H1 (cell line): ENCODE measurements around the gene ADM2. TPM values are rescaled to one million over a fixed set of nuclear protein-coding genes. Genes with fewer than 3 reads are reported as not detected.

Experiments used
- CTCF ChIA-PET: fragments of 300-600 bp; sonication (Branson Sonifier 250); formaldehyde crosslinking; loops from one replicate; lab custom pipeline; 2021; ENCODE audit not compliant: partially characterized antibody; lab: Charles Lee
- POLR2A ChIA-PET: fragments of 300-600 bp; sonication (Branson Sonifier 250); formaldehyde crosslinking; loops from one replicate; lab custom pipeline; 2021; ENCODE audit warnings: inconsistent platforms; ENCODE audit not compliant: partially characterized antibody; lab: Charles Lee
- DNase-seq, 2 experiments: peaks; one replicate each; pipeline versions ENCODE4 v3.0.0 to v3.0.0-alpha.2; 2010 to 2022; ENCODE audit warnings: low spot score in 2 of 2, low read depth in 1 of 2, mixed read lengths in 1 of 2
- FAIRE-seq: peaks from 2 replicates; lab custom pipeline; 2011; peaks lifted over from hg19 to GRCh38; lab: Jason Lieb, UNC
- H2AFZ ChIP-seq: 2 replicates; pipeline ENCODE4 v1.8.1; 2012; ENCODE audit warnings: low read length, inconsistent platforms
- H2AK5ac ChIP-seq: 2 replicates; pipeline ENCODE4 v1.6.1; 2013; ENCODE audit warnings: low read depth, low read length
- H2BK120ac ChIP-seq: replicated peaks from 2 replicates; pipeline ENCODE3; 2013; ENCODE audit warnings: low read depth, low read length, inconsistent platforms
- H2BK12ac ChIP-seq: 2 replicates; pipeline ENCODE4 v1.6.1; 2013; ENCODE audit warnings: low read depth, low read length
- H2BK15ac ChIP-seq: 2 replicates; pipeline ENCODE4 v1.6.1; 2013; ENCODE audit warnings: low read length
- H2BK20ac ChIP-seq: 2 replicates; pipeline ENCODE4 v1.6.1; 2013; ENCODE audit warnings: low read length
- H2BK5ac ChIP-seq: 2 replicates; pipeline ENCODE4 v1.6.1; 2013; ENCODE audit warnings: low read depth, low read length
- H3K14ac ChIP-seq: 2 replicates; pipeline ENCODE4 v1.6.1; 2013; ENCODE audit warnings: inconsistent platforms; ENCODE audit not compliant: insufficient read length
- H3K18ac ChIP-seq: 2 replicates; pipeline ENCODE4 v1.6.1; 2013; ENCODE audit warnings: low read length; ENCODE audit errors: extremely low read depth
- H3K23ac ChIP-seq: 2 replicates; pipeline ENCODE4 v1.6.1; 2013; ENCODE audit warnings: inconsistent platforms; ENCODE audit not compliant: insufficient read length
- H3K23me2 ChIP-seq: 2 replicates; pipeline ENCODE4 v1.6.1; 2013; ENCODE audit warnings: low read depth, low read length
- H3K27ac ChIP-seq: 2 replicates; pipeline ENCODE4 v1.6.1; 2011; ENCODE audit warnings: low read depth, low read length, inconsistent platforms
- H3K27me3 ChIP-seq, 4 experiments: replicated peaks in 1 of 4; 1 replicate in 1 of 4; 2 replicates in 3 of 4; pipeline versions ENCODE4 v1.6.1 to v1.8.1; 2011 to 2013; ENCODE audit warnings: low read length in 3 of 4, mild to moderate bottlenecking in 3 of 4, inconsistent platforms in 2 of 4, mixed read lengths in 2 of 4, moderate library complexity in 1 of 4; ENCODE audit not compliant: control insufficient read depth in 3 of 4, insufficient read depth in 3 of 4; ENCODE audit errors: extremely low read depth in 1 of 4
- H3K36me3 ChIP-seq, 4 experiments: 2 replicates each; pipeline versions ENCODE4 v1.6.1 to v1.8.1; 2011 to 2013; ENCODE audit warnings: mild to moderate bottlenecking in 4 of 4, low read length in 3 of 4, moderate library complexity in 2 of 4, control low read depth in 1 of 4, inconsistent platforms in 1 of 4; ENCODE audit not compliant: insufficient read depth in 4 of 4, control insufficient read depth in 2 of 4
- H3K4ac ChIP-seq: replicated peaks from 2 replicates; pipeline ENCODE3; 2013; ENCODE audit warnings: low read length, low read depth, mixed read lengths, inconsistent platforms; ENCODE audit not compliant: insufficient read length
- H3K4me1 ChIP-seq, 4 experiments: replicated peaks in 1 of 4; 1 replicate in 1 of 4; 2 replicates in 3 of 4; pipeline versions ENCODE4 v1.6.1 to v1.8.1; 2011 to 2013; ENCODE audit warnings: low read length in 3 of 4, inconsistent platforms in 2 of 4, mixed read lengths in 1 of 4; ENCODE audit not compliant: insufficient read depth in 4 of 4, control insufficient read depth in 3 of 4
- H3K4me2 ChIP-seq, 2 experiments: 2 replicates each; pipeline versions ENCODE4 v1.6.1 to v1.8.1; 2011 to 2013; ENCODE audit warnings: low read depth in 2 of 2, low read length in 2 of 2, control low read depth in 1 of 2, inconsistent platforms in 1 of 2, mild to moderate bottlenecking in 1 of 2; ENCODE audit not compliant: insufficient read depth in 1 of 2
- H3K4me3 ChIP-seq, 4 experiments: fragments of 200-600, 300-600 bp in 1 of 4; sonication (generic), shearing (Covaris generic), sonication (Bioruptor Twin) in 1 of 4; 2 replicates each; pipeline versions ENCODE4 v1.5.1 to v1.8.1; 2011 to 2016; ENCODE audit warnings: low read length in 4 of 4, low read depth in 3 of 4, control low read depth in 2 of 4, inconsistent platforms in 2 of 4, mild to moderate bottlenecking in 2 of 4, mixed read lengths in 1 of 4, moderate library complexity in 1 of 4; ENCODE audit not compliant: insufficient read depth in 2 of 4; ENCODE audit errors: extremely low read depth in 1 of 4
- H3K56ac ChIP-seq: replicated peaks from 2 replicates; pipeline ENCODE3; 2013; ENCODE audit warnings: low read depth, mild to moderate bottlenecking, mixed read lengths, low read length, inconsistent platforms; ENCODE audit not compliant: insufficient read length
- H3K79me1 ChIP-seq: 2 replicates; pipeline ENCODE4 v1.6.1; 2013; ENCODE audit warnings: low read depth, low read length, control low read depth
- H3K79me2 ChIP-seq, 2 experiments: 2 replicates each; pipeline versions ENCODE4 v1.6.1 to v1.8.1; 2012 to 2013; ENCODE audit warnings: low read length in 2 of 2, mild to moderate bottlenecking in 2 of 2, inconsistent platforms in 1 of 2; ENCODE audit not compliant: insufficient read depth in 2 of 2, control insufficient read depth in 1 of 2
- H3K9ac ChIP-seq, 4 experiments: replicated peaks in 1 of 4; 1 replicate in 1 of 4; 2 replicates in 3 of 4; pipeline versions ENCODE4 v1.6.1 to v1.8.1; 2011 to 2013; ENCODE audit warnings: low read depth in 3 of 4, low read length in 3 of 4, control low read depth in 2 of 4, mild to moderate bottlenecking in 2 of 4, moderate library complexity in 2 of 4, inconsistent platforms in 1 of 4; ENCODE audit errors: extremely low read depth in 1 of 4
- H3K9me3 ChIP-seq, 2 experiments: 2 replicates each; pipeline versions ENCODE4 v1.6.1 to v1.8.1; 2012 to 2013; ENCODE audit warnings: mild to moderate bottlenecking in 2 of 2, moderate library complexity in 2 of 2, control low read depth in 1 of 2, inconsistent platforms in 1 of 2, low read depth in 1 of 2, low read length in 1 of 2, mixed read lengths in 1 of 2; ENCODE audit not compliant: insufficient read depth in 2 of 2
- H4K20me1 ChIP-seq, 2 experiments: replicated peaks in 1 of 2; 2 replicates each; pipeline versions ENCODE3 to v1.8.1; 2011 to 2013; ENCODE audit warnings: inconsistent platforms in 2 of 2, low read length in 2 of 2, mild to moderate bottlenecking in 1 of 2; ENCODE audit not compliant: insufficient read depth in 2 of 2, control insufficient read depth in 1 of 2
- H4K5ac ChIP-seq: 2 replicates; pipeline ENCODE4 v1.6.1; 2013; ENCODE audit warnings: low read length, low read depth, mixed read lengths, inconsistent platforms; ENCODE audit not compliant: insufficient read length
- H4K8ac ChIP-seq: 2 replicates; pipeline ENCODE4 v1.8.0; 2013; ENCODE audit warnings: mild to moderate bottlenecking, moderate library complexity, low read length, inconsistent platforms; ENCODE audit not compliant: insufficient read depth; ENCODE audit errors: extremely low read depth
- H4K91ac ChIP-seq: replicated peaks from 2 replicates; pipeline ENCODE3; 2013; ENCODE audit warnings: low read length, mixed read lengths, inconsistent platforms; ENCODE audit not compliant: insufficient read length
- E2F6 ChIP-seq: IDR thresholded peaks from 2 replicates; pipeline ENCODE4 v1.6.1; 2012; ENCODE audit warnings: inconsistent platforms
- KDM1A ChIP-seq: fragments of 200-600, 300-600 bp; sonication (generic); IDR thresholded peaks from 2 replicates; pipeline ENCODE4 v1.7.1; 2016; ENCODE audit warnings: mild to moderate bottlenecking, low read length, borderline replicate concordance
- MAX ChIP-seq: IDR thresholded peaks from 2 replicates; pipeline ENCODE4 v1.6.1; 2012; ENCODE audit warnings: inconsistent platforms
- WGBS, 2 experiments: shearing (Covaris generic) in 1 of 2; methylation state at CpG; one replicate each; pipeline versions ENCODE4 v1.1.6 to v1.1.7; 2013 to 2015; ENCODE audit warnings: low lambda C conversion rate in 2 of 2, mixed read lengths in 2 of 2, inconsistent platforms in 1 of 2, low coverage in 1 of 2, missing lambda C conversion rate in 1 of 2; ENCODE audit not compliant: insufficient replicate concordance in 2 of 2, insufficient coverage in 1 of 2, insufficient read length in 1 of 2; ENCODE audit errors: extremely low coverage in 1 of 2, missing lambda C conversion rate in 1 of 2; 5-methylcytosine and 5-hydroxymethylcytosine counted together
- polyA plus RNA-seq, 7 experiments: library from polyadenylated mRNA; depleted of rRNA in 3 of 7; stranded (reverse) in 5 of 7; unstranded in 2 of 7; fragments of >200 nt in 5 of 7; fragments of 200-250 nt in 2 of 7; gene quantifications; 1 replicate in 5 of 7; 2 replicates in 1 of 7; 4 replicates in 1 of 7; pipeline versions ENCODE4 v1.2.1 to v1.2.3, GENCODE V29; 2011 to 2013; ENCODE audit warnings: missing spikeins in 2 of 7, mixed read lengths in 2 of 7
- total RNA-seq: library from RNA; stranded (reverse); fragmentation: NEBNext Ultra II Directional; extraction: Animal tissue kit (Norgen Biotek cat#: 25700); gene quantifications from 2 replicates; pipeline ENCODE4 v1.2.1, GENCODE V29; 2021

The ADM2 gene
- total and polyA plus RNA-seq, 2 of the 8 experiments (the other 6 are each of a cell fraction or from before 2014, with no cell fraction given) = 3.3 to 7.5 TPM

DNA sequence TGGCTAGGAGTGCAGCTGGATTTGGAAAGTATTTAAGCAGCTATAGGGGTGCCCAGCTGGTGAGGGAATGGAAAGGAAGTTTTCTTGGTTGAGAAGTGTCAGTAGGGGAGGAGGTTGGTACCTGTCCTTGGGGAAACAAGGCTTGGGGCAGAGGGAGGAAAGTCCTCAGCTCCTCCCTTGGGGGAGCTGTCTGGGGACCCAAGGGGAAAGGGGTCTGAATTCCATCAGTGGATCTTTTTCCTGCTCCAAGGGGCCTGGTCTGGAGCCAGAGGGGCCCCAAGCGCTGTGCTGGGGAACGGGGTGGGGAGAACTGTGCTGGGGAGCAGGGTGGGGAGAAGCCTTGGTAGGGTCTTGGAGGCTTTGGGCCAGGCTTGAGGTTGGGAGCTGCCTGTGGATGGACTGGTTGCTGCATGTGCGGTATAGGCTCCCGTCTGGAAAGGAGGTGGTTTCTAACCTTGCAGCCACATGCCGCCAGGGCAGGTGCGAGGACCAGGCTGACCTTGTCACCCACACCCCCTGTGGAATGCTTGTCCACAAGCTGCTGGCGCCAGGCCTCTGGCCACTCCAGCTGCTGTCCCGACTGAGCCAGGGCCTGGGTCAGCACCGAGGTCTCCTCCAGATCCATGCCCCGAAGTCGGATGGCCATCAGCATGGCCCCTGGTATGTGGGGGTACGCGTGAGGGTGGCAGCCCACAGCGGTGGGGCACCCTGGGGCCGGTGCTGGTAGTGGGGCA lies 47.5 kb downstream of the ADM2 start:
- no peak overlapping the region for H3K4me3 ChIP-seq
- H3K79me2 ChIP-seq = no peaks in the 10 kb centered on the region
- no peak overlapping the region for H4K5ac ChIP-seq
- ChIA-PET POLR2A (interaction anchor here (1.0 to 1.5 kb wide), 3 partner anchors 11 to 25 kb away, joined by 3 to 7 read pairs (median 3); partner anchors contain the start of genes LMF2 and NCAPH2), CTCF (interaction anchor here (1.0 to 1.3 kb wide), 2 partner anchors 10 to 76 kb away, joined by 3 read pairs; no protein-coding TSS in a partner anchor)
- DNase-seq = peak in 1 of 2 experiments; percentile 59
- H2AFZ ChIP-seq = no peak overlapping the region
- peak; percentile 70 for TF ChIP-seq E2F6
- TF ChIP-seq KDM1A = no peak
- TF ChIP-seq MAX = peak; percentile 85
- no peak overlapping the region for H2BK15ac ChIP-seq
- no peak overlapping the region for H3K23ac ChIP-seq
- H3K9ac ChIP-seq = no peak overlapping the region
- H3K23me2 ChIP-seq = peaks cover 34% of the 10 kb centered on the region; the same call in 1 of the 2 replicates
- H3K4ac ChIP-seq = no peak overlapping the region
- 78% methylated on average over 15 of the region's 15 CpGs; no CpG with 5 or more reads in 1 of the 2 experiments for WGBS, 2 experiments
- peaks cover 0 to 26% (median 12%) of the 10 kb centered on the region in 4 experiments; a peak in 5 of 7 replicates for H3K4me1 ChIP-seq
- no peak overlapping the region for H3K14ac ChIP-seq
- H4K20me1 ChIP-seq = peaks cover 5 to 22% of the 10 kb centered on the region in 2 experiments
- no peak overlapping the region for H3K56ac ChIP-seq
- no peak for FAIRE-seq
- H2BK12ac ChIP-seq = no peak overlapping the region; the same call in 1 of the 2 replicates
- no peak overlapping the region; the same call in 1 of the 2 replicates for H2AK5ac ChIP-seq
- no peaks in the 10 kb centered on the region for H3K9me3 ChIP-seq
- H3K18ac ChIP-seq = no peak overlapping the region
- no peak overlapping the region for H2BK120ac ChIP-seq
- H3K27ac ChIP-seq = no peak overlapping the region
- H3K4me2 ChIP-seq = no peak overlapping the region
- no peak overlapping the region for H4K8ac ChIP-seq
- no peak overlapping the region for H2BK5ac ChIP-seq
- no peaks in the 10 kb centered on the region for H3K79me1 ChIP-seq
- no peak overlapping the region for H4K91ac ChIP-seq
- peaks cover 0 to 2% (median 0%) of the 10 kb centered on the region in 4 experiments; a peak in 2 of 8 replicates for H3K36me3 ChIP-seq
- no peak overlapping the region for H2BK20ac ChIP-seq
- H3K27me3 ChIP-seq = peaks cover 43 to 70% (median 60%) of the 10 kb centered on the region in 4 experiments
